Measurements from ENCODE around the gene STXBP2. TPM values are rescaled to one million over a fixed set of nuclear protein-coding genes. Genes with fewer than 3 reads are reported as not detected.

STXBP2 gene
- total RNA-seq, 5 donors from 2014 or later (not counting 1 experiment from before 2014, with no cell fraction given), result 185 to 229 (median 228) TPM

GRCh38 chr19:7676854-7677253 is 39.9 kb downstream of the STXBP2 start, which contains the start of gene MCEMP1:
Gene MCEMP1, plus strand, starts transcription at chr19:7677090. Its CDS starts 31 bp downstream, at chr19:7677121.
- H3K4me3 Mint-ChIP-seq, result peak within 1 kb of the TSS in 1 of 3 donors; percentile 55
- peaks cover 34 to 51% (median 47%) of the 10 kb centered on the region in 3 donors for H3K4me1 Mint-ChIP-seq
- no peak within 1 kb of the TSS for H3K4me3 ChIP-seq (ENCODE audit: control insufficient read depth in 1 of 2, extremely low read depth in 1 of 2, low read length in 1 of 2)
- peaks cover 17 to 38% of the 10 kb centered on the region in 2 donors for H3K27me3 Mint-ChIP-seq
- no peak within 1 kb of the TSS for H3K27ac Mint-ChIP-seq
- DNase-seq (no peak), ATAC-seq (replicated peaks in 1 of 4) (no peak)
- H3K9me3 Mint-ChIP-seq, result no peaks in the 10 kb centered on the region
- WGBS (ENCODE audit: insufficient coverage), result 15% methylated on average over 2 of the region's 10 CpGs
- ChIA-PET POLR2A (interaction anchor here in 1 of 2 donors (0.6 kb wide), 1 partner anchor 21 kb away, joined by 3 read pairs; no protein-coding TSS in a partner anchor), CTCF (no interaction called here)
- H3K4me1 ChIP-seq (ENCODE audit: control insufficient read depth in 1 of 2, extremely low read depth in 1 of 2, insufficient read depth in 2 of 2, low read length in 2 of 2), result peaks cover 22 to 39% of the 10 kb centered on the region in 2 experiments
- H3K27ac ChIP-seq (ENCODE audit: low read length), result no peak within 1 kb of the TSS
- H3K9me3 ChIP-seq, result no peaks in the 10 kb centered on the region
- H3K27me3 ChIP-seq (replicated peaks in 1 of 2; ENCODE audit: control insufficient read depth in 2 of 2, extremely low read depth in 1 of 2, insufficient read depth in 2 of 2, low read length in 1 of 2), result peaks cover 0 to 46% of the 10 kb centered on the region in 2 experiments
- no peaks in the 10 kb centered on the region for H3K36me3 ChIP-seq (ENCODE audit: control insufficient read depth in 2 of 2, extremely low read depth in 1 of 2, insufficient read depth in 1 of 2, low read length in 1 of 2)
- no peaks in the 10 kb centered on the region for H3K36me3 Mint-ChIP-seq

DNA sequence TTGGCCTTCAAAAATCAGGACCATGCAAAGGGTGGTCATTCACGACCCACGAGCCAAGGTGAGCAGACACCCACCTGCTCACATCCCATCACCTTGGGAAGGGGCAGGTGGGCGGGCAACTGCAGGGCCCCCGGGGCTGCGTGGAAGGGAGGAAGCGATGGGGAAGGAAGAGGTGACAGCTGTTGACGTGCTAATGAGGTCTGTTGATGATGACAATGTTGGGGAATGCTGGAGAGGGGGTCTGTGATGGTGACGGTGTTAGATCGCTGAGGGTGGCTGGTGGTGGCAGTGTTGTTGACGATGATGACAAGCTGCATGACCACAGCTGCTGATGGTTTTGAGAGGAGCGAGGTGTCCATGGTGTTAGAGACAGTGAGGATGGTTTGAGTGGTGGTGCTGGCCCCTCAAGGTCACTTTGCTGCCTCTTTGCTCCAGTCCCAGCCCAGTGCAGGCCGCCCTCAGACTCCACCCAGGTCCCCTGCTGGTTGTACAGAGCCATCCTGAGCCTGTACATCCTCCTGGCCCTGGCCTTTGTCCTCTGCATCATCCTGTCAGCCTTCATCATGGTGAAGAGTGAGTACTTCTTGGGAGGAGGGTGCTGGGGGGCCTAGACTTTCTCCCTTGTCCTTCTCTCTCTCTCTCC is 40.9 kb downstream of the STXBP2 start:
- H3K4me1 Mint-ChIP-seq, result peaks cover 39 to 56% (median 48%) of the 10 kb centered on the region in 3 donors
- peaks cover 15 to 36% of the 10 kb centered on the region in 2 donors for H3K27me3 Mint-ChIP-seq
- no peak for DNase-seq
- peaks cover 0 to 41% of the 10 kb centered on the region in 2 experiments for H3K27me3 ChIP-seq (replicated peaks in 1 of 2; ENCODE audit: control insufficient read depth in 2 of 2, extremely low read depth in 1 of 2, insufficient read depth in 2 of 2, low read length in 1 of 2)
- ChIA-PET CTCF (interaction anchor here (0.6 to 0.7 kb wide), 3 partner anchors 22 to 160 kb away, joined by 3 to 5 read pairs (median 3); no protein-coding TSS in a partner anchor), POLR2A (no interaction called here)
- no peaks in the 10 kb centered on the region for H3K9me3 Mint-ChIP-seq
- WGBS (ENCODE audit: insufficient coverage), result 43% methylated on average over 7 of the region's 12 CpGs
- H3K36me3 ChIP-seq (ENCODE audit: control insufficient read depth in 2 of 2, extremely low read depth in 1 of 2, insufficient read depth in 1 of 2, low read length in 1 of 2), result peaks cover 0 to 5% of the 10 kb centered on the region in 2 donors
- no peak overlapping the region for H3K4me3 ChIP-seq (ENCODE audit: control insufficient read depth in 1 of 2, extremely low read depth in 1 of 2, low read length in 1 of 2)
- no peak for ATAC-seq (replicated peaks in 1 of 4)
- no peaks in the 10 kb centered on the region for H3K9me3 ChIP-seq
- H3K27ac ChIP-seq (ENCODE audit: low read length), result no peak overlapping the region
- peak overlapping the region in 1 of 3 donors; percentile 4 for H3K4me3 Mint-ChIP-seq
- no peak overlapping the region for H3K27ac Mint-ChIP-seq
- peaks cover 4% of the 10 kb centered on the region for H3K36me3 Mint-ChIP-seq
- H3K4me1 ChIP-seq (ENCODE audit: control insufficient read depth in 1 of 2, extremely low read depth in 1 of 2, insufficient read depth in 2 of 2, low read length in 2 of 2), result peaks cover 22 to 49% of the 10 kb centered on the region in 2 experiments

GRCh38 chr19:7678971-7679751 is 42.3 kb downstream of the STXBP2 start:
- Mint-ChIP-seq H3K36me3 (peaks cover 5% of the 10 kb centered on the region), H3K4me3 (peak overlapping the region; percentile 69 to 92 (median 75)), H3K4me1 (peaks cover 39 to 59% (median 47%) of the 10 kb centered on the region in 3 donors), H3K27me3 (peaks cover 15 to 30% of the 10 kb centered on the region in 2 donors), H3K9me3 (no peaks in the 10 kb centered on the region), H3K27ac (peak overlapping the region in 1 of 2 donors; percentile 68)
- ChIA-PET POLR2A (no interaction called here), CTCF (interaction anchor here in 1 of 2 donors (0.6 to 0.7 kb wide), 3 partner anchors 27 to 265 kb away, joined by 3 to 4 read pairs (median 3); no protein-coding TSS in a partner anchor)
- WGBS (ENCODE audit: insufficient coverage), result 42% methylated on average over 16 of the region's 30 CpGs
- DNase-seq (peak; percentile 45 to 85 (median 71)), ATAC-seq (replicated peaks in 1 of 4) (peak; percentile 61 to 77 (median 66))
- Histone ChIP-seq H3K27me3 (replicated peaks in 1 of 2; ENCODE audit: control insufficient read depth in 2 of 2, extremely low read depth in 1 of 2, insufficient read depth in 2 of 2, low read length in 1 of 2) (peaks cover 0 to 41% of the 10 kb centered on the region in 2 experiments), H3K4me1 (ENCODE audit: control insufficient read depth in 1 of 2, extremely low read depth in 1 of 2, insufficient read depth in 2 of 2, low read length in 2 of 2) (peaks cover 22 to 49% of the 10 kb centered on the region in 2 experiments), H3K27ac (ENCODE audit: low read length) (no peak overlapping the region), H3K36me3 (ENCODE audit: control insufficient read depth in 2 of 2, extremely low read depth in 1 of 2, insufficient read depth in 1 of 2, low read length in 1 of 2) (peaks cover 4 to 16% of the 10 kb centered on the region in 2 donors), H3K9me3 (no peaks in the 10 kb centered on the region), H3K4me3 (ENCODE audit: control insufficient read depth in 1 of 2, extremely low read depth in 1 of 2, low read length in 1 of 2) (no peak overlapping the region)

GRCh38 chr19:7679771-7680605 is 43.1 kb downstream of the STXBP2 start:
- Histone ChIP-seq H3K4me1 (ENCODE audit: control insufficient read depth in 1 of 2, extremely low read depth in 1 of 2, insufficient read depth in 2 of 2, low read length in 2 of 2) (peaks cover 19 to 49% of the 10 kb centered on the region in 2 experiments), H3K9me3 (no peaks in the 10 kb centered on the region), H3K27me3 (replicated peaks in 1 of 2; ENCODE audit: control insufficient read depth in 2 of 2, extremely low read depth in 1 of 2, insufficient read depth in 2 of 2, low read length in 1 of 2) (peaks cover 0 to 38% of the 10 kb centered on the region in 2 experiments), H3K27ac (ENCODE audit: low read length) (no peak overlapping the region), H3K36me3 (ENCODE audit: control insufficient read depth in 2 of 2, extremely low read depth in 1 of 2, insufficient read depth in 1 of 2, low read length in 1 of 2) (peaks cover 5 to 16% of the 10 kb centered on the region in 2 donors), H3K4me3 (ENCODE audit: control insufficient read depth in 1 of 2, extremely low read depth in 1 of 2, low read length in 1 of 2) (peak overlapping the region; percentile 50 to 100)
- POLR2A ChIA-PET, result interaction anchor here (0.5 to 0.6 kb wide), 3 partner anchors 11 to 380 kb away, joined by 3 to 5 read pairs (median 3); no protein-coding TSS in a partner anchor
- CTCF ChIA-PET, result interaction anchor here in 1 of 2 donors (0.8 to 1.7 kb wide), 8 partner anchors 11 to 224 kb away, joined by 3 to 24 read pairs (median 4); partner anchors contain the start of genes MAP2K7 and RETN
- peaks cover 35 to 54% (median 40%) of the 10 kb centered on the region in 3 donors for H3K4me1 Mint-ChIP-seq
- no peaks in the 10 kb centered on the region for H3K9me3 Mint-ChIP-seq
- H3K4me3 Mint-ChIP-seq, result peak overlapping the region; percentile 69 to 92 (median 75)
- peak overlapping the region; percentile 31 to 34 for H3K27ac Mint-ChIP-seq
- no peak for DNase-seq
- H3K36me3 Mint-ChIP-seq, result peaks cover 5% of the 10 kb centered on the region
- WGBS (ENCODE audit: insufficient coverage), result 50% methylated on average over 13 of the region's 22 CpGs
- no peak for ATAC-seq (replicated peaks in 1 of 4)
- peaks cover 15 to 30% of the 10 kb centered on the region in 2 donors for H3K27me3 Mint-ChIP-seq

- under 1% methylated on average over 58 of the region's 79 CpGs for WGBS (ENCODE audit: insufficient coverage)
- peaks cover 12% of the 10 kb centered on the region for H3K36me3 Mint-ChIP-seq
- Histone ChIP-seq H3K4me1 (ENCODE audit: control insufficient read depth in 1 of 2, extremely low read depth in 1 of 2, insufficient read depth in 2 of 2, low read length in 2 of 2) (peaks cover 19 to 49% of the 10 kb centered on the region in 2 experiments), H3K4me3 (ENCODE audit: control insufficient read depth in 1 of 2, extremely low read depth in 1 of 2, low read length in 1 of 2) (peak within 1 kb of the TSS; percentile 86 to 100), H3K27me3 (replicated peaks in 1 of 2; ENCODE audit: control insufficient read depth in 2 of 2, extremely low read depth in 1 of 2, insufficient read depth in 2 of 2, low read length in 1 of 2) (peaks cover 0 to 30% of the 10 kb centered on the region in 2 experiments), H3K36me3 (ENCODE audit: control insufficient read depth in 2 of 2, extremely low read depth in 1 of 2, insufficient read depth in 1 of 2, low read length in 1 of 2) (peaks cover 8 to 16% of the 10 kb centered on the region in 2 donors), H3K27ac (ENCODE audit: low read length) (peak within 1 kb of the TSS; percentile 78), H3K9me3 (no peaks in the 10 kb centered on the region)
- ATAC-seq (replicated peaks in 1 of 4), result peak; percentile 62 to 77 (median 74)
- ChIA-PET POLR2A (interaction anchor here (0.5 to 0.7 kb wide), 5 partner anchors 12 to 468 kb away, joined by 3 to 5 read pairs (median 4); no protein-coding TSS in a partner anchor), CTCF (interaction anchor here in 1 of 2 donors (0.6 to 1.7 kb wide), 17 partner anchors 12 to 223 kb away, joined by 3 to 24 read pairs (median 3); partner anchors contain the start of genes MAP2K7, PET100, RETN and XAB2)
- H3K4me3 Mint-ChIP-seq, result peak within 1 kb of the TSS; percentile 85 to 92 (median 87)
- peaks cover 14 to 28% of the 10 kb centered on the region in 2 donors for H3K27me3 Mint-ChIP-seq
- peak within 1 kb of the TSS; percentile 86 to 89 for H3K27ac Mint-ChIP-seq
- peaks cover 34 to 55% (median 43%) of the 10 kb centered on the region in 3 donors for H3K4me1 Mint-ChIP-seq
- no peaks in the 10 kb centered on the region for H3K9me3 Mint-ChIP-seq
- DNase-seq, result peak; percentile 67 to 94 (median 80)
Measured at GRCh38 chr19:7680606-7681339, 43.9 kb downstream of the STXBP2 start, which contains the start of gene TRAPPC5. Gene TRAPPC5, plus strand, starts transcription at chr19:7680833. Its CDS starts 1,421 bp downstream, at chr19:7682254.

Data from T-cell (primary cell).